ENCODE measurements around the gene ENPP1. TPM values are rescaled to one million over a fixed set of nuclear protein-coding genes. Genes with fewer than 3 reads are reported as not detected.

Gene ENPP1
- total and polyA plus RNA-seq, 2 donors (not counting 1 experiment from before 2014, with no cell fraction given), result 0.13 to 0.42 TPM

DNA sequence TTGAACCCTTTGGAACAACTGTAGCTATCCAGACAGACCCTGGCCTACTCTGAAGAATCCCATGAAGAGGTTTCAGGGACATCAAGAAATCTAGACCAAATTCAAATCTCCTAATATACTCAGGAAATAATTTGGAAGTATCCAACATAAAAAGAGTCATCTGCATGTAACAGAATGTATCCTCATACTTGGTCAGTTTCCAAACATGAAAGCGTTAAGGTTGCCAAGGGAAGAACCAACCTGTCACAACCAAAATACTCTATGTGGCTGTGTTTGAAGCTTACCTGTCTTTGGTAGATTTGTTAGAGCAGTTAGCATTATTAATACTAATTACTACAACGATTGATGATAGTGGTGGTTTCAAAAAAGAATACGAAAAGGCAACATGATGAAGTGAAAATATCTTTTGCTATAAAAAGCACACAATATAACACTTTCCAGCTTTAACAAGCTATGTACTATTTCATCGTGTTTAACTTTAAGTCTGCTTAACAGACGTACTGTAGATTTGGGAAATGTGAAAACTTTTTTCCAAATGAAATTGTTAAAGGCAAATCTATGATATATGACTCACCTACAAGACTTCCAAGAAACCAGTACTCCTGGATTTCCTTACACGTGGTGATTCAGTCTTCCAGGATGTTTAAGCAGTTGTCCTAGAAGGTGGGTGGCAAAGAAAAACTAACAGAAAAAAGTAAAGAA lies 46.6 kb upstream of the ENPP1 start:
- Mint-ChIP-seq H3K27me3 (peaks cover 16% of the 10 kb centered on the region), H3K9me3 (ENCODE audit: insufficient read depth) (no peaks in the 10 kb centered on the region), H3K4me3 (no peak overlapping the region), H3K4me1 (no peaks in the 10 kb centered on the region), H3K27ac (no peak overlapping the region)
- Histone ChIP-seq H3K27ac (ENCODE audit: low read length in 2 of 2) (no peak overlapping the region), H3K4me2 (replicated peaks; ENCODE audit: low read depth, low read length, poor library complexity, severe bottlenecking) (no peak overlapping the region), H2AFZ (ENCODE audit: insufficient read depth, low read depth, low read length, poor library complexity, severe bottlenecking) (no peak overlapping the region), H4K20me1 (ENCODE audit: control insufficient read depth, insufficient read depth, low read length, poor library complexity, severe bottlenecking) (no peaks in the 10 kb centered on the region), H3K4me1 (ENCODE audit: control insufficient read depth in 2 of 2, insufficient read depth in 2 of 2, low read length in 2 of 2) (no peaks in the 10 kb centered on the region), H3K9ac (ENCODE audit: low read length) (no peak overlapping the region), H3K36me3 (replicated peaks in 1 of 2; ENCODE audit: control extremely low read depth in 1 of 2, control insufficient read depth in 1 of 2, extremely low read depth in 1 of 2, insufficient read depth in 2 of 2, low read length in 1 of 2) (no peaks in the 10 kb centered on the region), H3K27me3 (replicated peaks in 1 of 4; ENCODE audit: control extremely low read depth in 1 of 4, control insufficient read depth in 3 of 4, insufficient read depth in 4 of 4, low read length in 3 of 4) (no peaks in the 10 kb centered on the region), H3K4me3 (ENCODE audit: control extremely low read depth in 1 of 5, extremely low read depth in 1 of 5, insufficient read depth in 1 of 5, low read depth in 2 of 5, low read length in 4 of 5) (no peak overlapping the region), H3K79me2 (ENCODE audit: control insufficient read depth, insufficient read depth, low read length) (no peaks in the 10 kb centered on the region), H3K9me3 (ENCODE audit: control extremely low read depth in 1 of 3, control insufficient read depth in 2 of 3, insufficient read depth in 1 of 3, low read length in 2 of 3) (no peaks in the 10 kb centered on the region)
- TF ChIP-seq CTCF (IDR thresholded peaks at IDR 0.05), result no peak
- TF ChIP-seq EZH2 (IDR thresholded peaks at IDR 0.05; ENCODE audit: borderline replicate concordance, insufficient read depth, low read depth, low read length, poor library complexity, severe bottlenecking), result no peak
- ChIA-PET CTCF (no interaction called here), POLR2A (no interaction called here)
- WGBS (ENCODE audit: insufficient coverage), result no CpG with 5 or more reads among the region's 6 CpGs
- DNase-seq (no peak), ATAC-seq (ENCODE audit: low read depth) (no peak)
- intact Hi-C loops (cut with micrococcal nuclease), result no loop called here

DNA sequence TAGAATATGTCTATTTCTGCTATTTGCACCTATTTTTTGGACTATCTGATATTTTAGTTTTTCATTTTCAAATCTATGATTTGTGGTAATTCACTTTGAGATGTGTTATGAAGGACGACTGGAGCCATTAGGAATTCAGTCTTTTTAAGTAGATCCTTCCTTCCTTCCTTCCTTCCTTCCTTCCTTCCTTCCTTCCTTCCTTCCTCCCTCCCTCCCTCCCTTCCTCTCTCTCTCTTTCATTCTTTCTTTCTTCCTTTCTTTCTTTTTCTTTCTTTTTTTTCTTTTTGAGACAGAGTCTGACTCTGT lies 46.1 kb upstream of the ENPP1 start:
- TF ChIP-seq EZH2 (IDR thresholded peaks at IDR 0.05; ENCODE audit: borderline replicate concordance, insufficient read depth, low read depth, low read length, poor library complexity, severe bottlenecking), result no peak
- TF ChIP-seq CTCF (IDR thresholded peaks at IDR 0.05), result no peak
- no peak overlapping the region for H3K4me3 Mint-ChIP-seq
- Histone ChIP-seq H3K27me3 (replicated peaks in 1 of 4; ENCODE audit: control extremely low read depth in 1 of 4, control insufficient read depth in 3 of 4, insufficient read depth in 4 of 4, low read length in 3 of 4) (no peaks in the 10 kb centered on the region), H4K20me1 (ENCODE audit: control insufficient read depth, insufficient read depth, low read length, poor library complexity, severe bottlenecking) (no peaks in the 10 kb centered on the region), H3K9me3 (ENCODE audit: control extremely low read depth in 1 of 3, control insufficient read depth in 2 of 3, insufficient read depth in 1 of 3, low read length in 2 of 3) (no peaks in the 10 kb centered on the region), H3K36me3 (replicated peaks in 1 of 2; ENCODE audit: control extremely low read depth in 1 of 2, control insufficient read depth in 1 of 2, extremely low read depth in 1 of 2, insufficient read depth in 2 of 2, low read length in 1 of 2) (no peaks in the 10 kb centered on the region), H3K4me3 (ENCODE audit: control extremely low read depth in 1 of 5, extremely low read depth in 1 of 5, insufficient read depth in 1 of 5, low read depth in 2 of 5, low read length in 4 of 5) (no peak overlapping the region), H3K4me2 (replicated peaks; ENCODE audit: low read depth, low read length, poor library complexity, severe bottlenecking) (no peak overlapping the region), H3K9ac (ENCODE audit: low read length) (no peak overlapping the region), H2AFZ (ENCODE audit: insufficient read depth, low read depth, low read length, poor library complexity, severe bottlenecking) (no peak overlapping the region), H3K79me2 (ENCODE audit: control insufficient read depth, insufficient read depth, low read length) (no peaks in the 10 kb centered on the region), H3K4me1 (ENCODE audit: control insufficient read depth in 2 of 2, insufficient read depth in 2 of 2, low read length in 2 of 2) (no peaks in the 10 kb centered on the region), H3K27ac (ENCODE audit: low read length in 2 of 2) (no peak overlapping the region)
- no peak overlapping the region for H3K27ac Mint-ChIP-seq
- DNase-seq (no peak), ATAC-seq (ENCODE audit: low read depth) (no peak)
- no peaks in the 10 kb centered on the region for H3K9me3 Mint-ChIP-seq (ENCODE audit: insufficient read depth)
- CTCF ChIA-PET, result interaction anchor here (0.7 kb wide), 1 partner anchor 80 kb away, joined by 5 read pairs; no protein-coding TSS in a partner anchor
- H3K4me1 Mint-ChIP-seq, result no peaks in the 10 kb centered on the region
- WGBS (ENCODE audit: insufficient coverage), result no CpG with 5 or more reads among the region's 1 CpG
- POLR2A ChIA-PET, result no interaction called here
- peaks cover 12% of the 10 kb centered on the region for H3K27me3 Mint-ChIP-seq
- intact Hi-C loops (cut with micrococcal nuclease), result no loop called here
